Activated CD8-positive, alpha-beta T cell treated with anti-CD3 and anti-CD28 coated beads for 36 hours (primary cell): Measurements from ENCODE around the gene SCFD2. TPM values are rescaled to one million over a fixed set of nuclear protein-coding genes. Genes with fewer than 3 reads are reported as not detected.

Experiments used
- ATAC-seq: fragments of 200-7000 bp; cut with Tn5 transposase; one replicate; pipeline ENCODE4 v1.10.0; 2021; ENCODE audit warnings: mild to moderate bottlenecking, moderate library complexity
- CTCF ChIA-PET: fragments of 350-600 bp; sonication (Branson Sonifier 250); formaldehyde crosslinking; loops from one replicate; lab custom pipeline; 2021; ENCODE audit warnings: antibody characterized with exemption; lab: Charles Lee
- POLR2A ChIA-PET: fragments of 350-600 bp; sonication (Branson Sonifier 250); formaldehyde crosslinking; loops from one replicate; lab custom pipeline; 2021; ENCODE audit warnings: antibody characterized with exemption; lab: Charles Lee
- DNase-seq: peaks from one replicate; pipeline ENCODE4 v3.0.0-alpha.2; 2020
- H3K27ac Mint-ChIP-seq: one replicate; pipeline ENCODE4 v1.8.0; 2021; ENCODE audit warnings: mild to moderate bottlenecking, mixed read lengths
- H3K27me3 Mint-ChIP-seq: one replicate; pipeline ENCODE4 v1.8.0; 2021; ENCODE audit warnings: mixed read lengths
- H3K36me3 Mint-ChIP-seq: one replicate; pipeline ENCODE4 v1.8.0; 2021; ENCODE audit warnings: low read depth, mixed read lengths
- H3K4me1 Mint-ChIP-seq: one replicate; pipeline ENCODE4 v1.8.0; 2021; ENCODE audit warnings: low read depth, mixed read lengths
- H3K4me3 Mint-ChIP-seq: one replicate; pipeline ENCODE4 v1.8.0; 2021; ENCODE audit warnings: mild to moderate bottlenecking, moderate library complexity, mixed read lengths
- H3K9me3 Mint-ChIP-seq: one replicate; pipeline ENCODE4 v1.8.0; 2021; ENCODE audit warnings: mixed read lengths
- CTCF ChIP-seq: fragments of 200-600 bp; IDR thresholded peaks from one replicate; pipeline ENCODE4 v1.8.0; 2022; ENCODE audit warnings: antibody characterized with exemption, mild to moderate bottlenecking
- intact Hi-C: fragments of 100-400 bp; cut with micrococcal nuclease; formaldehyde crosslinking; loops from one replicate; pipeline ENCODE4 v1.10.0; 2022
- total RNA-seq, 2 experiments: library from RNA; stranded (reverse); gene quantifications; one replicate each; pipeline ENCODE4 v1.2.3, GENCODE V29; 2021

The SCFD2 gene
- total RNA-seq, 2 experiments from 2014 or later = 21.4 to 22.1 TPM

GRCh38 chr4:53128706-53129357, 237.0 kb downstream of the SCFD2 start:
- intact Hi-C loops = no loop called here
- Mint-ChIP-seq H3K4me3 (no peak overlapping the region), H3K4me1 (peaks cover 21% of the 10 kb centered on the region), H3K27ac (no peak overlapping the region), H3K9me3 (peaks cover 4% of the 10 kb centered on the region), H3K27me3 (no peaks in the 10 kb centered on the region), H3K36me3 (peaks cover 30% of the 10 kb centered on the region)
- ChIA-PET POLR2A (no interaction called here), CTCF (no interaction called here)
- ATAC-seq (no peak), DNase-seq (no peak)
- TF ChIP-seq CTCF = no peak

- DNase-seq (no peak), ATAC-seq (no peak)
- Mint-ChIP-seq H3K4me3 (no peak overlapping the region), H3K27me3 (no peaks in the 10 kb centered on the region), H3K9me3 (peaks cover 4% of the 10 kb centered on the region), H3K36me3 (peaks cover 26% of the 10 kb centered on the region), H3K27ac (no peak overlapping the region), H3K4me1 (peaks cover 21% of the 10 kb centered on the region)
- ChIA-PET POLR2A (no interaction called here), CTCF (no interaction called here)
- TF ChIP-seq CTCF = no peak
- intact Hi-C loops = no loop called here
Observed at GRCh38 chr4:53128231-53128630, 237.6 kb downstream of the SCFD2 start.

- intact Hi-C loops = no loop called here
- no peaks in the 10 kb centered on the region for H3K27me3 Mint-ChIP-seq
- peaks cover 20% of the 10 kb centered on the region for H3K36me3 Mint-ChIP-seq
- H3K27ac Mint-ChIP-seq = no peak overlapping the region
- CTCF ChIA-PET = interaction anchor here (1.4 kb wide), 1 partner anchor 11 kb away, joined by 3 read pairs; no protein-coding TSS in a partner anchor
- POLR2A ChIA-PET = interaction anchor here (0.6 kb wide), 1 partner anchor 838 kb away, joined by 3 read pairs; no protein-coding TSS in a partner anchor
- ATAC-seq (no peak), DNase-seq (no peak)
- no peak for TF ChIP-seq CTCF
- no peak overlapping the region for H3K4me3 Mint-ChIP-seq
- H3K4me1 Mint-ChIP-seq = peaks cover 20% of the 10 kb centered on the region
- peaks cover 1% of the 10 kb centered on the region for H3K9me3 Mint-ChIP-seq
Observed at GRCh38 chr4:53127365-53127764, 238.5 kb downstream of the SCFD2 start.

- no peak overlapping the region for H3K4me3 Mint-ChIP-seq
- CTCF ChIA-PET = no interaction called here
- peaks cover 15% of the 10 kb centered on the region for H3K36me3 Mint-ChIP-seq
- H3K27me3 Mint-ChIP-seq = no peaks in the 10 kb centered on the region
- DNase-seq = no peak
- peaks cover 10% of the 10 kb centered on the region for H3K4me1 Mint-ChIP-seq
- no peak for TF ChIP-seq CTCF
- H3K27ac Mint-ChIP-seq = no peak overlapping the region
- no peak for ATAC-seq
- intact Hi-C loops = no loop called here
- POLR2A ChIA-PET = interaction anchor here (0.7 kb wide), 1 partner anchor 9 kb away, joined by 3 read pairs; no protein-coding TSS in a partner anchor
- H3K9me3 Mint-ChIP-seq = peaks cover 1% of the 10 kb centered on the region
Observed at GRCh38 chr4:53126099-53126498, 239.8 kb downstream of the SCFD2 start.

GRCh38 chr4:53123819-53124218, 242.0 kb downstream of the SCFD2 start:
- ChIA-PET CTCF (no interaction called here), POLR2A (no interaction called here)
- no peak for TF ChIP-seq CTCF

More at GRCh38 chr4:53123819-53124218, 242.0 kb downstream of the SCFD2 start:
- H3K27me3 Mint-ChIP-seq = no peaks in the 10 kb centered on the region
- peaks cover 6% of the 10 kb centered on the region for H3K4me1 Mint-ChIP-seq
- H3K27ac Mint-ChIP-seq = no peak overlapping the region
- DNase-seq (no peak), ATAC-seq (no peak)
- peaks cover 12% of the 10 kb centered on the region for H3K36me3 Mint-ChIP-seq
- no peaks in the 10 kb centered on the region for H3K9me3 Mint-ChIP-seq
- intact Hi-C loops = no loop called here
- H3K4me3 Mint-ChIP-seq = no peak overlapping the region
